Calu3 (cell line): ENCODE results near the gene DYNC1I1. TPM values are rescaled to one million over a fixed set of nuclear protein-coding genes. Genes with fewer than 3 reads are reported as not detected.

ENCODE experiments used
- BruUV-seq: library from RNA; stranded (reverse); fragments of 400-500 nt; replicated peaks from 2 replicates; lab custom pipeline; 2021; lab: Mats Ljungman, UMichigan
- CTCF ChIA-PET: fragments of 300-600 bp; sonication (Branson Sonifier 250); formaldehyde crosslinking; loops from one replicate; lab custom pipeline; 2022; ENCODE audit warnings: antibody characterized with exemption; lab: Charles Lee
- DNase-seq: peaks from one replicate; pipeline ENCODE4 v3.0.0; 2022
- H3K27ac Mint-ChIP-seq: one replicate; pipeline ENCODE4 v1.8.0; 2022; ENCODE audit warnings: mixed read lengths; ENCODE audit not compliant: unreplicated experiment
- H3K27me3 Mint-ChIP-seq: one replicate; pipeline ENCODE4 v1.8.0; 2022; ENCODE audit warnings: mixed read lengths; ENCODE audit not compliant: unreplicated experiment
- H3K36me3 Mint-ChIP-seq: one replicate; pipeline ENCODE4 v1.8.0; 2022; ENCODE audit warnings: mild to moderate bottlenecking, moderate library complexity, mixed read lengths; ENCODE audit not compliant: insufficient read depth, unreplicated experiment
- H3K4me1 Mint-ChIP-seq: one replicate; pipeline ENCODE4 v1.8.0; 2022; ENCODE audit warnings: mild to moderate bottlenecking, low read depth, mixed read lengths; ENCODE audit not compliant: unreplicated experiment
- H3K4me3 Mint-ChIP-seq: one replicate; pipeline ENCODE4 v1.8.0; 2022; ENCODE audit warnings: mild to moderate bottlenecking, low read depth, moderate library complexity, mixed read lengths; ENCODE audit not compliant: unreplicated experiment
- H3K9me3 Mint-ChIP-seq: one replicate; pipeline ENCODE4 v1.8.0; 2022; ENCODE audit warnings: low read depth, mixed read lengths; ENCODE audit not compliant: unreplicated experiment
- intact Hi-C: fragments of 100-400 bp; cut with micrococcal nuclease; formaldehyde crosslinking; loops from one replicate; pipeline ENCODE4 v1.10.0; 2022; ENCODE audit not compliant: unreplicated experiment
- total RNA-seq: library from RNA; stranded (reverse); gene quantifications from 2 replicates; pipeline ENCODE4 v1.2.3, GENCODE V29; 2022
- TF ChIP-seq, protein P1 (sequence below): fragments of 200-600 bp; IDR thresholded peaks from one replicate; pipeline ENCODE4 v1.8.0; 2022; ENCODE audit warnings: antibody characterized with exemption; ENCODE audit not compliant: unreplicated experiment

Gene DYNC1I1
- total RNA-seq, 1 experiment from 2014 or later = 0.73 TPM

DNA sequence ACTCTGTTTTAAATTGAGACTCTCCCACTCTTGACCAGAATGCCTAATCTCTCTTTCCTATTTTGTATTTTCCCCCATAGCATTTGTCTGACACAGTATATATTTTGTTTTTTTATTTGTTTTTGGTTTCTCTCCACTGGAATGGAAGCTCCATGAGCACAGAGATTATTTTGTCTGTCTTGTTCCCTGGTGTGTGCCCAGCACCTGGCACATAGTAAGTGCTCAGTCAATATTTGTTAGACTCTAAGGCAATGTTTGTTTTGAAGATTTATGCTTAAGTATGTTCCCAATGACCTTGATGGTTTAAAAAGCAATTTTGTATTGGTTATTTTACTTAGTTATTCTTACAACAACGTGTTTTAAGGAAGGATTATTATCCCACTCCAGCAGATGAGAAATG lies 201.8 kb downstream of the DYNC1I1 start:
- BruUV-seq = no TSS peak
- Mint-ChIP-seq H3K27me3 (no peaks in the 10 kb centered on the region), H3K27ac (no peak overlapping the region), H3K9me3 (no peaks in the 10 kb centered on the region), H3K36me3 (no peaks in the 10 kb centered on the region), H3K4me3 (no peak overlapping the region), H3K4me1 (no peaks in the 10 kb centered on the region)
- DNase-seq = no peak
- TF ChIP-seq, protein P1, sequence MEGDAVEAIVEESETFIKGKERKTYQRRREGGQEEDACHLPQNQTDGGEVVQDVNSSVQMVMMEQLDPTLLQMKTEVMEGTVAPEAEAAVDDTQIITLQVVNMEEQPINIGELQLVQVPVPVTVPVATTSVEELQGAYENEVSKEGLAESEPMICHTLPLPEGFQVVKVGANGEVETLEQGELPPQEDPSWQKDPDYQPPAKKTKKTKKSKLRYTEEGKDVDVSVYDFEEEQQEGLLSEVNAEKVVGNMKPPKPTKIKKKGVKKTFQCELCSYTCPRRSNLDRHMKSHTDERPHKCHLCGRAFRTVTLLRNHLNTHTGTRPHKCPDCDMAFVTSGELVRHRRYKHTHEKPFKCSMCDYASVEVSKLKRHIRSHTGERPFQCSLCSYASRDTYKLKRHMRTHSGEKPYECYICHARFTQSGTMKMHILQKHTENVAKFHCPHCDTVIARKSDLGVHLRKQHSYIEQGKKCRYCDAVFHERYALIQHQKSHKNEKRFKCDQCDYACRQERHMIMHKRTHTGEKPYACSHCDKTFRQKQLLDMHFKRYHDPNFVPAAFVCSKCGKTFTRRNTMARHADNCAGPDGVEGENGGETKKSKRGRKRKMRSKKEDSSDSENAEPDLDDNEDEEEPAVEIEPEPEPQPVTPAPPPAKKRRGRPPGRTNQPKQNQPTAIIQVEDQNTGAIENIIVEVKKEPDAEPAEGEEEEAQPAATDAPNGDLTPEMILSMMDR = no peak
- CTCF ChIA-PET = no interaction called here
- intact Hi-C loops = no loop called here

DNA sequence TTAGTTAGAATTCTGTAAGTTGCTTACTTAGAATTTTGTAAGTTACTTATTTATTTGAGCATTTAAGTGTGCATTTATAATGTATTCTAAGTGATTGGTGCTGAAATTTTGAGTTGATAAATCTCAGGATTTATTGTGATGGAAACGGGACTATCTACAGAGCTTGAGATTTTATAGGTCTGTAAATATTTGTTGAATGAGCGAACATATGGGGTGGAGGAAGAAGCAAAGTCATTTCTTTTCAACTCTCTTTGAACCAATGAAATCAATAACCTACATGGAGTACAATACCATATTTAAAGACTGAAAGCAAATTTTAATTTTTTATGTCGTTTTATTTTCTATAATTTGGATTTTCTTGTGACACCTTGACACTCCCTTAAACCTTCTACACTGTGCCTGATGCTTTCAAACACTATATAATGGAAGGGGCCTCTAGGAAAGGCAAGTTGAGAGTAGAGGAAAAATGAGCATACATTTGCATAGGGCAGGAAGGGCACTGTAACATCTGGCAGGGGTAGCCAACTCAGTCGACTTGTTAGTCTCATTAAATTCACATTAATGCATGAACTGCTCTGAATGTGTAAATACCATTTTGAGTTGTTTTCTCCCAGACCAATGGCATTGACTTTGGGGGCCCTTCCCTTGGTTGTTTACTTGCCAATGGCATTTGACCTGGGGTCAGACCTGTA lies 204.2 kb downstream of the DYNC1I1 start:
- CTCF ChIA-PET = no interaction called here
- BruUV-seq = no TSS peak
- intact Hi-C loops = no loop called here
- Mint-ChIP-seq H3K27ac (no peak overlapping the region), H3K4me3 (no peak overlapping the region), H3K9me3 (no peaks in the 10 kb centered on the region), H3K27me3 (no peaks in the 10 kb centered on the region), H3K4me1 (no peaks in the 10 kb centered on the region), H3K36me3 (no peaks in the 10 kb centered on the region)
- TF ChIP-seq, protein P1 = no peak
- DNase-seq = no peak

- H3K4me3 Mint-ChIP-seq = no peak overlapping the region
- no peaks in the 10 kb centered on the region for H3K27me3 Mint-ChIP-seq
- DNase-seq = no peak
- H3K9me3 Mint-ChIP-seq = no peaks in the 10 kb centered on the region
- BruUV-seq = no TSS peak
- no peaks in the 10 kb centered on the region for H3K4me1 Mint-ChIP-seq
- TF ChIP-seq, protein P1 = no peak
- H3K36me3 Mint-ChIP-seq = no peaks in the 10 kb centered on the region
- H3K27ac Mint-ChIP-seq = no peak overlapping the region
- intact Hi-C loops = no loop called here
- CTCF ChIA-PET = no interaction called here
These were observed 205.6 kb downstream of the DYNC1I1 start for GRCh38 chr7:95977994-95978393.

DNA sequence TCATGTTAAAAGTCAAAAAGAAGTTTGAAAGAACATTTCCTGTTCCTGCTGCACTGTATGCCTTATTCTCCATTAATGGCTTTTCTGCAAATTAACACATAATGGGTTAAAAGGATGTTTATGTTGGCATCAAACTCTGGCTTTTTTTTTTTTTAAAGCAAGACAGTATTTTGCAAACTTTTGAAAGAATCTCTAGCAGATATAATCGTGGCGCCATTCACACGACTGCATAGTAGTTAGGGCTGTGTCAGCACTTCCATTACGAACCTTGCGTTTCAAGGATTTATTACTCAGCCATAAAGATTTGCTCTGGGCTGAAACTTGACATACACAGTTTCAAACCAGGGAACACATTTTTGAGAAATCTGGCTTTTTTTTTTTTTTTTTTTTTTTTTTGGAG lies 207.8 kb downstream of the DYNC1I1 start:
- no peaks in the 10 kb centered on the region for H3K27me3 Mint-ChIP-seq
- CTCF ChIA-PET = no interaction called here
- no peaks in the 10 kb centered on the region for H3K36me3 Mint-ChIP-seq
- H3K4me1 Mint-ChIP-seq = no peaks in the 10 kb centered on the region
- H3K4me3 Mint-ChIP-seq = no peak overlapping the region
- BruUV-seq = no TSS peak
- TF ChIP-seq, protein P1 = no peak
- no peaks in the 10 kb centered on the region for H3K9me3 Mint-ChIP-seq
- intact Hi-C loops = no loop called here
- no peak overlapping the region for H3K27ac Mint-ChIP-seq
- DNase-seq = no peak
